Panc1 (cell line): Measurements from ENCODE around the gene DCLRE1B. TPM values are rescaled to one million over a fixed set of nuclear protein-coding genes. Genes with fewer than 3 reads are reported as not detected.

ENCODE experiments used
- ATAC-seq: fragments of 200-7000 bp; cut with Tn5 transposase; 2 replicates; pipeline ENCODE4 v1.9.1; 2020; ENCODE audit warnings: mild to moderate bottlenecking, moderate library complexity
- BruUV-seq: library from RNA; stranded (reverse); fragments of 400-500 nt; replicated peaks from 2 replicates; lab custom pipeline; 2021; lab: Mats Ljungman, UMichigan
- CTCF ChIA-PET: fragments of 300-600 bp; sonication (Branson Sonifier 250); formaldehyde crosslinking; loops from one replicate; lab custom pipeline; 2022; ENCODE audit warnings: antibody characterized with exemption; lab: Charles Lee
- POLR2A ChIA-PET: fragments of 300-600 bp; sonication (Branson Sonifier 250); formaldehyde crosslinking; loops from one replicate; lab custom pipeline; 2022; ENCODE audit warnings: antibody characterized with exemption; lab: Charles Lee
- DNase-seq: peaks from one replicate; pipeline ENCODE4 v3.0.0-alpha.2; 2010; ENCODE audit warnings: low read depth, low spot score
- H3K27ac ChIP-seq: 2 replicates; pipeline ENCODE4 v1.5.1; 2011; ENCODE audit warnings: mild to moderate bottlenecking, low read length, inconsistent platforms
- H3K27me3 ChIP-seq: fragments of 200-500 bp; sonication (Bioruptor generic); 2 replicates; pipeline ENCODE4 v1.6.0; 2014; ENCODE audit warnings: low read length, inconsistent platforms; ENCODE audit not compliant: control insufficient read depth, insufficient read depth
- H3K36me3 ChIP-seq: fragments of 200-500 bp; sonication (Bioruptor generic); 2 replicates; pipeline ENCODE4 v1.5.1; 2014; ENCODE audit warnings: inconsistent platforms, mild to moderate bottlenecking, low read length, moderate library complexity; ENCODE audit not compliant: control insufficient read depth, insufficient read depth
- H3K4me1 ChIP-seq: 2 replicates; pipeline ENCODE4 v1.5.1; 2011; ENCODE audit warnings: inconsistent platforms, mild to moderate bottlenecking, low read length, moderate library complexity; ENCODE audit not compliant: control insufficient read depth, insufficient read depth
- H3K4me3 ChIP-seq, 2 experiments: 2 replicates each; pipeline ENCODE4 v1.5.1; 2011 to 2012; ENCODE audit warnings: low read depth in 2 of 2, low read length in 2 of 2, mild to moderate bottlenecking in 2 of 2, inconsistent platforms in 1 of 2, moderate library complexity in 1 of 2
- H3K9me3 ChIP-seq: fragments of 200-500 bp; sonication (Bioruptor generic); 2 replicates; pipeline ENCODE4 v1.5.1; 2014; ENCODE audit warnings: low read depth, mild to moderate bottlenecking, inconsistent platforms, low read length, moderate library complexity; ENCODE audit not compliant: control insufficient read depth, insufficient read depth
- POLR2AphosphoS5 ChIP-seq: IDR thresholded peaks from 2 replicates; pipeline ENCODE4 v1.6.1; 2012; ENCODE audit warnings: mild to moderate bottlenecking, low read depth, low read length, moderate library complexity
- REST ChIP-seq, 2 experiments: IDR thresholded peaks; 2 replicates each; pipeline ENCODE4 v1.6.1; 2011 to 2012; ENCODE audit warnings: low read depth in 2 of 2, control low read depth in 1 of 2, low read length in 1 of 2, mild to moderate bottlenecking in 1 of 2, moderate library complexity in 1 of 2; ENCODE audit not compliant: insufficient read depth in 1 of 2
- SIN3A ChIP-seq: IDR thresholded peaks from 2 replicates; pipeline ENCODE4 v1.6.1; 2012; ENCODE audit warnings: low read depth, mild to moderate bottlenecking, low read length, moderate library complexity, borderline replicate concordance; ENCODE audit not compliant: insufficient read depth
- TCF7L2 ChIP-seq: IDR thresholded peaks from 2 replicates; pipeline ENCODE4 v1.6.1; 2011; ENCODE audit warnings: mild to moderate bottlenecking, low read depth, low read length, inconsistent platforms
- in situ Hi-C: cut with HindIII; loops from 2 replicates; pipeline ENCODE4 v1.10.0; 2016; ENCODE audit warnings: low sequenced_read_pairs, low pct_unique_long_range_greater_than_20kb
- intact Hi-C: fragments of 100-400 bp; cut with micrococcal nuclease; formaldehyde crosslinking; loops from one replicate; pipeline ENCODE4 v1.10.0; 2022; ENCODE audit not compliant: unreplicated experiment
- total RNA-seq: library from RNA; stranded (reverse); gene quantifications from one replicate; pipeline ENCODE4 v1.2.1, GENCODE V29; 2021; ENCODE audit not compliant: unreplicated experiment
- TF ChIP-seq, protein P1 (sequence below): fragments of 450-650 bp; IDR thresholded peaks from 2 replicates; pipeline ENCODE4 v1.5.1; 2017; ENCODE audit warnings: mild to moderate bottlenecking

DCLRE1B gene
- total RNA-seq, 1 experiment from 2014 or later, result 8.6 TPM

GRCh38 chr1:113899111-113899510 lies 6.0 kb upstream of the DCLRE1B start:
- POLR2A ChIA-PET, result no interaction called here
- in situ Hi-C loops, result no loop called here

DNA sequence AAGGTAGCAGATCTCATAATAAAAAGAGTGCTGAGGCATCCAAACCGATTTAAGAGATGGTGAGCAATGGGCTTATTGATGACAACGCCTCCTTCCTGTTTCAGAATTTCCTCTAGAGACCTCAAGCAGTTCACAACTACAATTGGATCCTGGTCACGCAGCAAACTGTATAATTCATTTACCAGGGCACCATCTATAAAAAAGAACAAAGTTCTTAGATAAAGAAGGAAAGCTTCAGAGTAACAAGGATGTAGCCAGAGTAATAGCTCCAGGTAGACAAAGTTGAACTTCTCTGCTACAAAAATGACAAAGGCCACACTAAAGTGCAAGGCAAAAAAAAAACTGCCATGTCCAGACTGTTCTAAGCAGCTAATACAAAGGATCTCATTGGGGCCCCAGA lies 3.9 kb upstream of the DCLRE1B start:
- Histone ChIP-seq H3K27me3 (no peaks in the 10 kb centered on the region), H3K4me1 (peaks cover 4% of the 10 kb centered on the region), H3K9me3 (no peaks in the 10 kb centered on the region), H3K36me3 (peaks cover 2% of the 10 kb centered on the region), H3K27ac (no peak overlapping the region), H3K4me3 (no peak overlapping the region)
- no peak for ATAC-seq
- no TSS peak for BruUV-seq
- DNase-seq, result no peak
- in situ Hi-C loops (no loop called here), intact Hi-C loops (loop anchor here (10.0 kb wide), 1 partner anchor 66 kb away; no protein-coding TSS in a partner anchor)
- CTCF ChIA-PET, result no interaction called here
- POLR2A ChIA-PET, result no interaction called here
- TF ChIP-seq POLR2AphosphoS5 (no peak), TCF7L2 (no peak), REST (IDR thresholded peaks at IDR 0.05; ENCODE audit: insufficient read depth in 1 of 2, low read depth in 2 of 2, low read length in 1 of 2) (no peak), SIN3A (no peak)
- TF ChIP-seq, protein P1, sequence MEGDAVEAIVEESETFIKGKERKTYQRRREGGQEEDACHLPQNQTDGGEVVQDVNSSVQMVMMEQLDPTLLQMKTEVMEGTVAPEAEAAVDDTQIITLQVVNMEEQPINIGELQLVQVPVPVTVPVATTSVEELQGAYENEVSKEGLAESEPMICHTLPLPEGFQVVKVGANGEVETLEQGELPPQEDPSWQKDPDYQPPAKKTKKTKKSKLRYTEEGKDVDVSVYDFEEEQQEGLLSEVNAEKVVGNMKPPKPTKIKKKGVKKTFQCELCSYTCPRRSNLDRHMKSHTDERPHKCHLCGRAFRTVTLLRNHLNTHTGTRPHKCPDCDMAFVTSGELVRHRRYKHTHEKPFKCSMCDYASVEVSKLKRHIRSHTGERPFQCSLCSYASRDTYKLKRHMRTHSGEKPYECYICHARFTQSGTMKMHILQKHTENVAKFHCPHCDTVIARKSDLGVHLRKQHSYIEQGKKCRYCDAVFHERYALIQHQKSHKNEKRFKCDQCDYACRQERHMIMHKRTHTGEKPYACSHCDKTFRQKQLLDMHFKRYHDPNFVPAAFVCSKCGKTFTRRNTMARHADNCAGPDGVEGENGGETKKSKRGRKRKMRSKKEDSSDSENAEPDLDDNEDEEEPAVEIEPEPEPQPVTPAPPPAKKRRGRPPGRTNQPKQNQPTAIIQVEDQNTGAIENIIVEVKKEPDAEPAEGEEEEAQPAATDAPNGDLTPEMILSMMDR, result no peak

More at GRCh38 chr1:113899111-113899510, 6.0 kb upstream of the DCLRE1B start:
- no peaks in the 10 kb centered on the region; the same call in none of the 2 replicates for H3K36me3 ChIP-seq
- ATAC-seq, result no peak
- H3K27ac ChIP-seq, result no peak overlapping the region
- DNase-seq, result no peak
- H3K27me3 ChIP-seq, result no peaks in the 10 kb centered on the region
- H3K9me3 ChIP-seq, result no peaks in the 10 kb centered on the region
- no peak overlapping the region for H3K4me3 ChIP-seq
- TF ChIP-seq, protein P1, result no peak
- TF ChIP-seq REST (IDR thresholded peaks at IDR 0.05; ENCODE audit: insufficient read depth in 1 of 2, low read depth in 2 of 2, low read length in 1 of 2), result no peak
- no peak for TF ChIP-seq SIN3A
- TF ChIP-seq TCF7L2, result no peak
- no peak for TF ChIP-seq POLR2AphosphoS5
- H3K4me1 ChIP-seq, result peaks cover 4% of the 10 kb centered on the region
- no TSS peak for BruUV-seq
- CTCF ChIA-PET, result no interaction called here
- intact Hi-C loops, result no loop called here
